Activated T-helper 1 cell treated with anti-CD3 and anti-CD28 coated beads, Interleukin-2, amount 50 U/mL, for 16 hours (primary cell): ENCODE measurements around the gene CTSC.

Source experiments
- DNase-seq, 2 donors: peaks; one replicate each; pipeline ENCODE4 v3.0.0-alpha.2; 2020; ENCODE audit warnings: low read depth in 1 of 2, low spot score in 1 of 2

The CTSC gene

DNA sequence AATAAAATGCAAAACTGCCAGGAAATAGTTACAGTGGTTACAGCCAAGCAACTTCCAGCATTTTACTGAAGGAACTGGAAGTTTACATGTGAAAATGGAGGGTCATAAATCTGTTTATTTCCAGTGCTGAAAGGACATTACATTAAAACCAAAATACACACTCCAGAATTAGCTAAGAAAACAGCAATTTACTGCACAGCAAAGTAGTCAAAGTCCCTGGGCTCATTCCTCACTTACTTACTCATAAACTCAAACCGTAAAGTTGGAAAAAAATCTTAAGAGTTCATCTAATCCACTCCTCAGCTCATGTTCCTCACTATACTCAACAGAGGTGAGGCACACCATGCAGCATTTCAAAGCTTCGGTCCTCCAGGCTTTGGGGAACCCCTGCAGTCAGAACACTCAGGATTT, 17.4 kb downstream of the CTSC start:
- no peak for DNase-seq

DNA sequence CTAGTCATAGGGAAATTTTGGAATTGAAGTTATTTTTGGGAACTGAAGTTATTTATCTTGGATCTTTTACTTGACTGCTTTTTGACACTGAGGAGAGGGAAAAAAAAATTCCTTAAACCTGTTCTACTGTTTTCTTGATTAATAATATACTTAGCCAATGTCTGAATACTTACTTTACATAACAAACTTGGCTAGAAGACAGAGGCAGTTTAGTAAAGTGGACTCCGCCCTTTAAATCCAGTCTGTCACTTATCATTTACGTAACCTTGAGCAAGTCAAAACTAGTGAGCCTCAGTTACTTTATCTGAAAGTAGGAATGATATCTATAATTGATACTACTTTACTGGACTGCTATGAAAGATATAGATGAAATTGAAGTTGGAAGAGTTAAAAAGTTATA, 19.5 kb downstream of the CTSC start:
- no peak for DNase-seq

DNA sequence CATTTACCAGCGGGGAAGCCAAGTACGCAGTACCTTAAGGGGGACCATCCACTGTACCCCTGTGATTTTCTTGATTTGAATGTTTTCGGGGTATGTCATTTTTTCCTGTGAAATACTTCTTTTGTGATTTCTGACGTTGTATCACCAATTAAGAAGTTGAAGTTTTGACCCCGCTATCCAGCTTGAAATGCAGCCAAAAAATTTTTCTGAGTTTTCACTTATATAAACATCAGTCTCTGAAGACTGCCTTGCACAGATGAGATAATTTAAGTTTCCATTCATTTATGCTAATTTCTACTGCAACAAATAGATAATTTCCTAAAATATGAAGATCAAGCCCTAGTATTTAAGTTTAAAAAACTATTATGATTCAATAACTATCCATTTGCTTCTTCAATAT, 20.0 kb downstream of the CTSC start:
- no peak for DNase-seq

DNA sequence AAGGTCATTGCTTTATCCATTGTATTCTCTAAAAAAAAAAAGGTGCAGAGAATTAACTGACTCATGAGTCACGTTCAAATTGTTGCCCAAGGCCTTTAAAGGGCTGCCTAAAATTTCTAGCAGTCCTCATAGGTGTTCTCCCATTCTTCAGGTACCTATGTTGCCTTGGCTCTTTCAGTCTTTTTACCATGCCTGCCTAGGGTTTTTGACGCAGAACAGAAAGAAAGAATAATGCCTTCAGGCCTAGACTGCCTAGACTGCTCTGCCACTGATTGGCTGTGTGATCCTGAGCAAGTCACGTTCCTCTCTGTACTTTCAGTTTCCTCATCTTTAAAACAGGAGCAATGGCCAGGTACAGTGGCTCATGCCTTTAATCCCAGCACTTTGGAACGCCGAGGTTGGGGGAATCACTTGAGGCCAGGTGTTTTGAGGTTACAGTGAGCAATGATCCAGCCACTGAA, 21.5 kb downstream of the CTSC start:
- no peak for DNase-seq

DNA sequence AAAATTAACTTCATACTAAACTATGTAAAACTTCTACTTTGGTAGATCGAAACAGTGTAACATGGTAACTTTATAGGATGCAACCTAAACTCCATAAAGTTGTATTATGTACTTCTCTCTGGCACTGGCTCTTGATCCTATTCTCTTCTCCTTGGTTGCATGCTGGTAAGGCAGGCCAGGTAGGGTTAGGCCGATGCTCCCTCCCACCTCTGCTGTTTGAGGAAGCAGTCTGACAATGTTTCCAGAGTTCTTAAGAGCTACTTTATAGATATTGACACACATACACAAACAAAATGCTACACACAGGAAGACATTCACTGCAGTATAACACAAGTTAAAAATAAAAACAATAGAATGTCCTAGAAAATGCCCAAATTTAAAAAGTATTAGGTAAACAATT, 22.5 kb downstream of the CTSC start:
- no peak for DNase-seq

DNA sequence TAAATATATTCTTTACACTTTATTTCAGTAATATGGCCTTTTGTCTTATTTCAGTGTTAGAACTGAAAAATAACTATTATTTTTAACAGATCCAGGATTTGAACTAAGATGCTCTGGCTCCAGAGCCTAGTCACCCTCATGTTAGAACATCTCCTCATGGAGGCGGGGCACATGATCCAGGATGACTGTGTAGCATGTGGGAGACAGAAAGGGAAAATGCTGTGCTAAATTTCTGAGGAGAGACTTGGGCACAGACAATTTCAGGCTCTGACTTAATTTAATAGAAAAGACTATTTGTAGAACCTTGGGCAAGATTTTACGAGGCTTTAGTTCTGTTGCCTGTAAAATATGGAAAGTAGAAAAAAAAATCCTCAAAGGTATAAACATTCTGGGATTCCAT, 24.1 kb downstream of the CTSC start:
- DNase-seq, result no peak

DNA sequence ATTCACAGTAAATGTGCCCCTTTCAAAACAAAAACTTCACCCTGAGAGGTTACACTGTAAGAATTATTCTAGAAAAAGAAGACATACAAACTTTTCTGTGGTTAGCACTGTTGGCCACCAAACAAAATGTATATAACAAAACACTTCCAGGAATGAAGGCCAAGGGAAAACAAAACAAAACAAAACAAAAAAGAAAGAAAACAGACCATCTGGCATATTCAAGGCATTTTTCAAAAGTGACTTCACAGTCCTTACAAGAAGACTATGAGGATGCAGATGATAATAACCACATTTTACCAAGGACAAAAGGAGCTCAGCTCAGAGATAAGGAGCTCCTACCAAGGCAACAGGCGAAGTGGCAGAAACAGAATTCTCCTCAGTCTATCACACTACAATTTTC, 24.9 kb downstream of the CTSC start:
- DNase-seq, result no peak

DNA sequence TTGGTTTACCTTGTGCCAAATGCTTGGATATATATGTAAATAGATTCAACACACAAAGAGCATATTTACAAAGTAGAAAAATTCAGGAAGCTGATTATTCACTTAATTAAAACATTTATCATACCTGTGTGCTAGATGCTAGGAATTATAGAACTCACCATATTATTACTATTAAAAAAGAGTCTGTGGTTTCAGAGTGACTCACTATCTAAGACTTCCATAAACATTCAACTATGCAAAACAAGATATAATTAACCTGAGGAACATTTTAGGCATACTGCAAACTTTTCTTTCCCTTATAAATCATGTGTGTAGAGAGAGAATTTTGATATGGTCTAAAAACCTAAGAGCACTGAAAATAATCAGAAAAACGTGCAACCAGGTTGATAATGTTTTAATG, 27.3 kb downstream of the CTSC start:
- no peak for DNase-seq

DNA sequence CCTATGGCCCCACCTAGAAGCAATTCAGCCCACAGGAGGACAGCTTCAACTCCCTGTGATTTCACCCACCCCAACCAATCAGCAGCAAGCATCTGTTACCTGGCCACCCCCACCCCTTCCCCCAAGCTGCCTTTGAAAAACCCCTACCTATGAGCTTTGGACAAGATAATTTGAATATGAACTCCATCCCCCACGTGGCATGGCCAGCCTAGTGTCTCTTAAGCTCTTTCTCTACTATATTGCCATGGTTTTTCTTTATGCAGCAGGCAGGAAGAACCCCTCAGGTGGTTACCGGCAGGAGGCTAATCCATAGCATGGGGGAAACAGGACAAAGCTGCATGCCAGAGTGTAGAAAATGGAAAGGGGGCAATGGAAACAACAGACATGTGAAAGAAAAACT, 29.0 kb downstream of the CTSC start:
- no peak for DNase-seq

DNA sequence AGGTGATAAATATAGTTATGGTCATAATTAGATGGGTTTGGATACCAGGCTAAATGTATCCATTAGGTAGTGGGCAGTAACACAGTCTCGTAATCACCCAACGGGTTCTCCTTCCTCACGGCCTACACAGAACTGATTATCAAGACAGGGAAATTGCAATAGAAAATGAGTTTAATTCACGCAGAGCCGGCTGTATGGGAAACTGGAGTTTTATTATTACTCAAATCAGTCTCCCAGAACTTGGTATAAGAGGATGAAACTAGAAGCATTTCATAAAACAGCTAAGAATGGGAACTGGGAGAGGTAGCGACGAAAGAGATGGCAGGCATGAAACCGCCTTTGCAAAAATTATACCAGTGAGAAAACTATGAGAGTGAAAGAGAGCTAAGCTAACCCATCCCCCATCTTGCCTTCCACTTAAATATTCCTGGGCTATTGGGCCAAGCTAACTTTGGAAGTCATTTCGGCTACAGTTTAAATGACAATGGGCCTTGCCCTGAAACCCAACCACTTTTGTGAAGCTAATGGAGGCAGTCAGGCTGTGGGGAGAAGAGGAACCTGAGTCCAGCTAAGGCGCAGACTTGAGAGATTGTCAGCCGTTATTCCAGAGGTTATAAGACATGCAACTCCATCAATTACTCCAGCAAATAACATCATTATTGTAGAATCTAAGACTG, 29.6 kb downstream of the CTSC start:
- DNase-seq, result no peak

DNA sequence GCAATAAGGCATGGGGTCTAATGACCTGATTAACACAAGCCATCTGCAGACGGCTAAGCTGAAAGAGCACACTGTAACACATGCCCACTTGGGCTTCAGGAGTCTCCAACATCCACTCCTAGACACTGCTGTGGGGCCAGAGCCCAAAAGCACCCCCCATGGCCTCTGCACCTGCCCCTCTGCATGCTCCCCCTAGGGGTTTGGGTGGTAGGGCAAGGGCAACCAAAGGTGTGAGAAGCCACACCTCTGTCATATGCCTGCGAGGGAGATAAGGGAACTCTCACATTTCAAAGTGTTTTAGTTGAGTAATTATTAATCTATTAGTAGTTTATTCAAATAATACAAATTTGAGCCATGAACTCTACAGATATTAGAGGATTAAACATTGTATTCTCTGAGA, 30.8 kb downstream of the CTSC start:
- no peak for DNase-seq

DNA sequence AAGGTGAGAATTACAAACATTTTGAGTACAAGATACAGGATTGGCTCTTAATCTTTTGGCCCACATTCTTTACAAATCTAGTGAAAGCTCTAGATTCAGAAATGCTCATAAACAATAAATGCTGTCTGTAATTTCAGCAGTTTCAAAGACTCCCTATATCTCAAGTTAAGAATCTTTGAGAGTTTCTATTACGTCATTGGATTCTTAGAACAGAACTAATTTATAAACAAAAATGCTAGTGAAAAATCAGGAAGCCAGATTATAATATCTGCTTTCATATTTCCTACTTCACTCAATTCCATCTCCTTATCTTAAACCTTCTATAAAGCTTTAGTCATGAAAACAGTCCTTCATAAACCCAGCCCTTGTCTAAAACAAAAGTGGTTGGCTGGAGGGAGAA, 32.1 kb downstream of the CTSC start:
- DNase-seq, result no peak

DNA sequence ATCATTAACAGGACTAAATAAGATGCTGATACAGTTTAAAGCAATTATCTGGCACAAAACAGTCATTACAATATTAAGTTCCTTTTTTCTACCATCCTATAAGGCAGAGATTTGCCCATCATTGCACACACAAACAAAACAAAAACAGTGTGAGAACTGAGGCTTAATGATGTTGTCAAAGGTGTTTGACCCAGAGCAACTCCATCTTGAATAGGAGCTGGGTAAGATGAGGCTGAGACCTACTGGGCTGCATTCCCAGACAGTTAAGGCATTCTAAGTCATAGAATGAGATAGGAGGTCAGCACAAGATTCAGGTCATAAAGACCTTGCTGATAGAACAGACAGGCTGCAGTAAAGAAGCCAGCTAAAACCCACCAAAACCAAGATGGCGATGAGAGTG, 33.2 kb downstream of the CTSC start:
- no peak for DNase-seq

DNA sequence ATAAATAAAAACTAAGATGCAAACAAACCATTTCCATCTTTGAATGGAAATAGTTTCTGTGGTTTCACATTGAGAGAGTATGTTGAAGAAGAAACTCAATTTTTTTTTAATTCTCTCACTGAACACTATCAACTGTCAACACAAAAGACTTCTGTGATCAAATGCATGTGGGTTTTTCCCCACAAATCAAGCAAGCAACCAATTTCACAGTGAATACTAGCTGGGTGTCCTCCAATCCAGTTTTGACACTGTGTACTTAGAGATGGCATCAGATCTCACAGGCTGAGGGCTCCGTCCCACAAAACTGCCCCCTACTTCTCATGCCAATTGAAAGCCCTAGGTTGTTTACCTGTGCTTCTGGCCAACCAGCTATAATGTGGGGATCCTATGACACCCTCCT, 34.5 kb downstream of the CTSC start:
- DNase-seq, result no peak

DNA sequence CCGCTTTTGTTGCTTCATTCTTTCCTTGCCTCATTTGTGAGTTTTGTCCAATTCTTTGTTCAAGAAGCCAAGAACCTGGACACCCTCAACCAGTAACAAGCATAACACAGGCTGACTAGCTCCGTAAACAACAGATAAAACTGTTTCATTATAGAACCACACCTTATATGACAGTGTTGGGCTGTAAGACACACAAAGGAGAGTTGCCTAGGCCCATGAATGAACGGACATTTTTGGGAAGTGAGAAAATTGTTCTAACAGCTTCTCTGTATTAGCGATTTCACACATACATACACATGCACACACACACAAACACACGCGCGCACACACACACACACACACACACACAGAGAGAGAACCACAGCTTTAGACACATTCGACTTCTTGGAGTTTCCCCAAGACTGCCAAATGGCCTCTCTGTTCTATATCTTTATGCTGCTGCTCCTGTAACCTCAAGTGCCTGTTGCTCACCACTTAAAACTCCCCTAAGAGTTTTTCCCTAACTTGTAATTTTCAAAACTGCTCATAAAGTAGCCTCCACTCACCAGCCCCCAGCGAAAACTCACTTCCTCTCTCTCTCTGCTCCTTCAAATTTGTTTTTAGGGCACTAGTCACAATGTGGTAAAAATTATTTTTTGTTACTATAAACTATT, 35.9 kb downstream of the CTSC start:
- no peak for DNase-seq

DNA sequence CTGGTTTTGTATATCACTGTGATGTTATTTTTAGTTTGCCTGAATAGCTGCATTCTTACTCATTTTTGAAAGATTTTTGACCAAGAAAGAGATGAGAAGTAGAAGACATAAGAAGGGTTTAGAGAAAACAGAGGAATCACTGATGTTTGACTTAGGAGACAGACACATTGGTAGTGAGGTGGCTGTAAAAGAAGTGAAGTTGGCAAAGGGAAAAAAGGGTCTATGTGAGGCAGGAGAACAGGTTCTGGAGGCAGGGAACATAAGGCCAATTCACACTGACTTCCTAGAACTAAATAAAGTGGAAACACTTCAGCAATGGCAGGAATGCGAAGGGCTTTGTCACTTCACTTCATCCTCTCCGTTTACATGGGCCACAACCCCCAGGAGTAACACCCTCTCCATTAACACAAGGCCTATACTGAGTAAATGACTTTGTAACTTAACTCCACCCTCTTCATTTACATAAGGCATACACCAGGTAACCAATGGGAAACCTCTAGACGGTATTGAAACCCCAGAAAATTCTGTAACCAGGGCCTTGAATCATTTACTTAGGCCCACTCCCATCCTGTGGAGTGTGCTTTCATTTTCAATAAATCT, 36.5 kb downstream of the CTSC start:
- DNase-seq, result no peak

DNA sequence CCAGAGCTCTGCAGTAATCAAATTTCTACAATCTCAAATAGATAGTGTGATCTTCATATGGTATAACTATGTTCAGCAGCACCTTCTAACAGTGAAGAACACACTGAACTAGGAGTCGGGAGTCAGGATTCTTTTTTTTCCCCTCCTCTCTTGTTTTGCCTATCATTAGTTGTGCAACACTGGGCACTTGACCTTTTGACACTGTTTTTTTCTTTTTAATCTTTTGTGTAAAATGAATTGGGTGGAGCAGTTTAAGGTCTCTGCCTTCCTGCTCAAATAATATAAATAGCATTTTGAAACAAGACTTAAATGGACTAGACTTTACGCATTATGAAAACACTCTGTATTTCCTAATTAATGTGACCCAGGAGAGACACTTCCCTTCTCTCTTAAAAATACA, 39.7 kb downstream of the CTSC start:
- DNase-seq, result no peak

DNA sequence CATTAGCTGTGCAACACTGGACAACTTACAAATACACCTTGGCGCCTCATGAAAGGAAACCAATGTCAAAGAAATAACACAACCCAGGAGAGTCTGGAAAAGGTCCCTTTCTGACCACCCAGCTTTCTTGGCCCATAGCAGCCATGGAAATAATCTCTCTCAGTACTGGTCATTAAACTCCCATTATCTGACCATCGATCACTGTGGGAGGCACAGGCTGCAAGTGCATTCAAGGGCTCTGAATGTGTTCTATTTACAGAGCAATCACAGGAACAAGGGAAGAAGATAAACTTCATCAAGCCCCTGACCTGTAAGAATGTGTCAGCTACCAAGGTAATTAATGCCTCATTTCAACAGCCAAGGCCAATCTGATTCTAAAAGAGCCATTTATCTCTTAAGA, 40.1 kb downstream of the CTSC start:
- no peak for DNase-seq

DNA sequence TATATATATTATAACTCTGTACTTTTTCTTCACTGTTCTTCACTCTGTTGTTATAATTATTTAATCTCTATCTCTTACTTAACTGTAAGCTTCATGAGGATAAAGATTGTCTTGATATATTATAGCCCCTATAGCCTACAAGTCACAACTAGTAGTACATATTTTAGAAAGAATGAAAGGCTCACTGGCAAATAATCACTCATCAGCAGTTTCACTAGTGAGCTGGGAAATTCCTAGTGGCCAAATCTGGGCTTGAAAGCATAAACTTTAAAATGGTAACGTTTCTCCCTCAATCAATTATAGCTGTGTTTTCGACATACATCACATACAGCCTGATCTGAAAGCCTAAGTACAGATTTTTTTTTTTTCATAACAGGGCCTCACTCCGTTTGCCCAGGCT, 42.5 kb downstream of the CTSC start:
- DNase-seq, result no peak

DNA sequence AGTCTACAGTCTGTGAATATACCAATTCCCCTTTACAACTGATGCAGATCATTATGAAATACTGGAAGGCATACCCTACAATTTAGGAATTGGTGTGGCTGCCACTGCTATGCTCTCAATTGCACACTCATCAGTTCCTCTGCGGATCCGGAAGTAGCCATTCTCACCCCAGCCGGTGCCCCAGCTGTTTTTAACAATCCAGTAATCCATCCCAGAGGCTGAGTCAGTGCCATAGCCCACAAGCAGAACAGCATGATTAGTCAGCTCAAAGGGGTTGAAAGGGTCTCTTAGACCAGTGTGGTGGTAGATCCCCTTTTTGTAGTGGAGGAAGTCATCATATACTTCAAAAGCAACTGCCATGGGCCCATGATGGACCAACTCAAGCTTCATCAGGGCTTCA, 43.6 kb downstream of the CTSC start:
- DNase-seq, result no peak

DNA sequence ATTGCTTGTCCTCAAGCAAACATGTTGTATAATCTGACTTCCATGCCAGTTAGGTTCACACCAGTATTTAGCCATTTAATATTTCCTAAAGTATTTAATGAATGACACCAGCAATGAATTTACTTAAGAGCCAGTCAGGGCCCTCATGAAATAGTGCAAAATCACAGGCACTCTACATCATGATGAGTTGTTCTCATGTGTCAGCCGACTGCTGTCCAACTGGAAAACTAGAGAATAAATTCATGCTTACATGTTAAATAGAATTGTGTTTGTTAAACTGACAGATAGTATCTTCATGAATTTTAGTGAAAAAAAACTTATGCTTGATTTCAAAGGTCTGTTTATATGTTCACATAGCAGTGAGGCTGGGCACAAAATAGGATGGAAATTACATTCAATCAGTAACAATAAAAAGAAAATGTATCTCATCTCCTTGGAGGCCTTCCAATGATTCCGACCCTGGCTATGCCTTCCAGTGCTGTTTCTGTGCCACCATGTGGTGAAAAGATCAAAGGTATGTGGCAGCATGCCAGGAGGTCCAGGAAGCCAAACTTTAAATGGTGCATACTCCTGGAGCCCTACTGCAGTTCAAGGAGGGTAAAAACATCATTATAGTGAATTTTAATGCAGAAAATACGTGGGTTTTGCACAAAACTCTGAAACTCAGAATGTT, 45.2 kb downstream of the CTSC start:
- DNase-seq, result no peak

DNA sequence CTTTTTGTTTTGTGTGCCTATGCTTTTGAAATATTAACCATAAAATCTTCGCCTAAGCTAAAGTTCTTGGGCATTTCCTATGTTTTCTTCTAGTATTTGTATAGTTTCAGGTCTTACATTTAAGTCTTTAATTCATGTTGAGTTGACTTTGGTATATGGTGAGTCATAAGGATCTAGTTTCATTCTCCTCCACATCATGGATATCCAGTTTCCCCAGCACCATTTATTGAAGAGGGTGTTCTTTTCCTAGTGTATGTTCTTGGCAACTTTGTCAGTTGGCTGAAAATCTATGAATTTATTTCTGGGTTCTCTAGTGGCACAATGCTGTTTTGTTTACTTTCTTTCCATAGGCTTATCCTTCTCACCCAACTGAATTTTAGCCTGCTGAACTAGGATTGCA, 49.0 kb downstream of the CTSC start:
- no peak for DNase-seq
